ENCODE data around the gene DLX2.
"Not testable (repeated sequence)": the region's sequence is repeated elsewhere in the genome, so short reads cannot be mapped to it uniquely, and the experiment has no call there.

The DLX2 gene

DNA sequence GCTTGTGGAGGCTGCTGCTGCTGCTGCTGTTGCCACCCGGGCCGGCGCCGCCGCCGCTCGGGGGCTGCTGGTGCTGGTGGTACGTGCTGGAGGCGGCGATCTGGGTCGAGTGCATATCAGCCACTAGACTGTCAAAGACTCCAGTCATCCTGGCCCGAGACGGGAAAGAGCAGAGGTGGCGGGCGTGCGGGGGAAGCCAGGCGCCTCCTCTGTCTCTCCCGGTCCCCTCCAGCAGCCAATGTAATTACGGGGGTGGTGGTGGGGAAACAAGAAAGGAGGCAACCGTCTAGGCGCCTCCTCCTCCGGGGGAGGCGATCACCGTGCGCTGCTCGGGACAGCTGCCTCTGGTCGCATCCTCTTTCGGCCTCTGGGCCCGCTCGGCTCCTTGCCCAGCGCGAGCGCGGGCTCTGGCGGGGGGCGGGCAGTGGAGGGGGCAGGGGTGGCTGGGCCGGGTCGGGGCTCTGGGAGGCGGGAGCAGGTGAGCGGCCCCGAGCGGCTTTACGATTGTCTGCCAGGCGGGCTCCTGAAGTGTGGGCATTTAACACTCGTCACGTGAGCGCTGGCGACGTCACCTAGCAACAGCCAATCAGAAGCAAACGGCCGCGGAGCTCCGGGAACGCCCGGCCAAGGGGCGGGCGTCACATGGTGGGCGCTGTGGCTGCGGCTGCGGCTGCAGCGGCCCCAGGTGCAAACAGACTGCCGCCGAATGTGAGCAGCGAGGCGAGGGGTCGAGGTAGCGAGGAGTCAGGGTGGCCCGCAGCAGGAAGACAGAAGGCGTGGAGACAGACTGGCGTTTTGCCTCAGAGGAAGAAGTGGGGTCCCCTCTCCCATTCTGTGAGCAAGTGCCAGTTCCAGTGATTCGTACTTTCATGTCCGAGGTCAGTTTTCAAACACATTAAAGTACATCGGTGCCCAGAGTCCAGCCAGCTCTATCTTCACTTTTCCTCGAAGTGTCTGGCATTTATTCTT, at the start of gene DLX2:
DLX2 (minus strand) TSS at position 510 of the 969 bp plus-strand sequence; CDS start at position 148, 362 bp downstream.
- no peaks in the 10 kb centered on the region for H3K27me3 ChIP-seq (ENCODE audit: insufficient read depth, low read length)
- H2AFZ ChIP-seq (ENCODE audit: low read length, unreplicated experiment): peak within 1 kb of the TSS; percentile 76
- peak within 1 kb of the TSS; percentile 11; the same call in 1 of the 2 replicates for H3K27ac ChIP-seq (ENCODE audit: low read depth, low read length)
- H3K79me2 ChIP-seq (ENCODE audit: control insufficient read depth, insufficient read depth, low read length, unreplicated experiment): peaks cover 16% of the 10 kb centered on the region
- H3K36me3 ChIP-seq (ENCODE audit: insufficient read depth, low read length): no peaks in the 10 kb centered on the region
- peak within 1 kb of the TSS; percentile 88 for H3K4me3 ChIP-seq (ENCODE audit: low read depth, low read length)
- H3K4me1 ChIP-seq (ENCODE audit: control insufficient read depth, insufficient read depth, low read length, unreplicated experiment): peaks cover 24% of the 10 kb centered on the region

- no peaks in the 10 kb centered on the region for H3K36me3 ChIP-seq (ENCODE audit: insufficient read depth, low read length)
- no peaks in the 10 kb centered on the region for H3K79me2 ChIP-seq (ENCODE audit: control insufficient read depth, insufficient read depth, low read length, unreplicated experiment)
- no peaks in the 10 kb centered on the region for H3K4me1 ChIP-seq (ENCODE audit: control insufficient read depth, insufficient read depth, low read length, unreplicated experiment)
- peak overlapping the region; percentile 14 for H2AFZ ChIP-seq (ENCODE audit: low read length, unreplicated experiment)
- H3K27me3 ChIP-seq (ENCODE audit: insufficient read depth, low read length): peaks cover 5% of the 10 kb centered on the region; the same call in 1 of the 2 replicates
- H3K27ac ChIP-seq (ENCODE audit: low read depth, low read length): no peak overlapping the region
- H3K4me3 ChIP-seq (ENCODE audit: low read depth, low read length): peak overlapping the region; percentile 27; the same call in 1 of the 2 replicates
Observed at GRCh38 chr2:172147944-172148650, 45.4 kb upstream of the DLX2 start.

DNA sequence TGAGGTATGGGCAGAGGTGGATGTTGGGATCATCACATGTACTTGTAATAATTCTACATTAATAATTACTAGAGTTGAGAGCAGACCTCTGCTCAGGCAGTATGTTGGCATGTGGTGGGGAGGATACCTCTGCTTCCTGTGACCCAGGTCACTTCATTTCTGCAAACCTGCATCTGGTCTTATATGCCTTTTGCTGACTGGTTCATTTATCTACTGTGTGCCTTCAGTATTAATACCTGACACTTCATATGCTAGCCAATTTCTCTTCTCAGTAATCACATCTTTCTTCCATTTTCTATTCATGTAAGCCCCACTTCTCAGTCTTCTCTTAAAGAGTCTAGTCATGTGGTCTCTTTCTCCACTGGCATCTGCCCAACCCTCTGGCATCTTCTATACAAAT, 41.1 kb upstream of the DLX2 start:
- no peak overlapping the region for H3K4me3 ChIP-seq (ENCODE audit: low read depth, low read length)

GRCh38 chr2:172138727-172139126, 36.0 kb upstream of the DLX2 start:
- not testable (repeated sequence) for H3K27me3 ChIP-seq (ENCODE audit: insufficient read depth, low read length); H3K4me1 ChIP-seq (ENCODE audit: control insufficient read depth, insufficient read depth, low read length, unreplicated experiment); H3K36me3 ChIP-seq (ENCODE audit: insufficient read depth, low read length); H3K4me3 ChIP-seq (ENCODE audit: low read depth, low read length); H3K27ac ChIP-seq (ENCODE audit: low read depth, low read length); H2AFZ ChIP-seq (ENCODE audit: low read length, unreplicated experiment); H3K79me2 ChIP-seq (ENCODE audit: control insufficient read depth, insufficient read depth, low read length, unreplicated experiment)

More for the DNA sequence above, 41.1 kb upstream of the DLX2 start:
- H3K79me2 ChIP-seq (ENCODE audit: control insufficient read depth, insufficient read depth, low read length, unreplicated experiment): no peaks in the 10 kb centered on the region
- H3K27me3 ChIP-seq (ENCODE audit: insufficient read depth, low read length): 0 out of 2 replicates have a peak, but pooled peaks cover 4% of the 10 kb centered on the region
- H3K36me3 ChIP-seq (ENCODE audit: insufficient read depth, low read length): no peaks in the 10 kb centered on the region
- H3K4me1 ChIP-seq (ENCODE audit: control insufficient read depth, insufficient read depth, low read length, unreplicated experiment): no peaks in the 10 kb centered on the region
- H2AFZ ChIP-seq (ENCODE audit: low read length, unreplicated experiment): no peak overlapping the region
- no peak overlapping the region for H3K27ac ChIP-seq (ENCODE audit: low read depth, low read length)

- H3K79me2 ChIP-seq (ENCODE audit: control insufficient read depth, insufficient read depth, low read length, unreplicated experiment): no peaks in the 10 kb centered on the region
- H3K4me1 ChIP-seq (ENCODE audit: control insufficient read depth, insufficient read depth, low read length, unreplicated experiment): no peaks in the 10 kb centered on the region
- H3K27me3 ChIP-seq (ENCODE audit: insufficient read depth, low read length): no peaks in the 10 kb centered on the region
- H3K4me3 ChIP-seq (ENCODE audit: low read depth, low read length): no peak overlapping the region
- H3K27ac ChIP-seq (ENCODE audit: low read depth, low read length): no peak overlapping the region
- no peak overlapping the region for H2AFZ ChIP-seq (ENCODE audit: low read length, unreplicated experiment)
- no peaks in the 10 kb centered on the region for H3K36me3 ChIP-seq (ENCODE audit: insufficient read depth, low read length)
Observed at GRCh38 chr2:172137943-172138342, 35.2 kb upstream of the DLX2 start.

DNA sequence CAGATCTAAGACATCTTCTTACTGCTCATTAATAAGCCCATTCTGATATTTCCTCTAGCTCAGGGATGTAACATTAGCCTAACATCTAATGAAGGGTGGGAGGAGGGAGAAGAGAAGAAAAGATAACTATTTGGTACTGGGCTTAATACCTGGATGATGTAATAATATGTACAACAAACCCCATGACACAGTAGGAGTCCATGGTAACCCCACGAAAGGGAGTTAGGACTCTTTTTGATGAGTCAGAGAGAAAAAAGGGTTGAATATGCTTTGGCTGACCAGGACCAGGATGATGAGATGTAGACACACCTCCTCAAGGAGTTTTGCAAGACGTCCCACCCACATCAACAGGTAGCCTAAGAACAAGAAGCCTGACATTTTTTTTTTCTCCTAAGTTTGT, 34.4 kb upstream of the DLX2 start:
- Histone ChIP-seq H3K79me2 (ENCODE audit: control insufficient read depth, insufficient read depth, low read length, unreplicated experiment) (no peaks in the 10 kb centered on the region), H3K4me1 (ENCODE audit: control insufficient read depth, insufficient read depth, low read length, unreplicated experiment) (no peaks in the 10 kb centered on the region), H3K4me3 (ENCODE audit: low read depth, low read length) (no peak overlapping the region), H3K36me3 (ENCODE audit: insufficient read depth, low read length) (no peaks in the 10 kb centered on the region), H3K27me3 (ENCODE audit: insufficient read depth, low read length) (no peaks in the 10 kb centered on the region), H3K27ac (ENCODE audit: low read depth, low read length) (no peak overlapping the region), H2AFZ (ENCODE audit: low read length, unreplicated experiment) (no peak overlapping the region)

GRCh38 chr2:172135446-172135845, 32.7 kb upstream of the DLX2 start:
- no peaks in the 10 kb centered on the region for H3K4me1 ChIP-seq (ENCODE audit: control insufficient read depth, insufficient read depth, low read length, unreplicated experiment)
- no peaks in the 10 kb centered on the region for H3K27me3 ChIP-seq (ENCODE audit: insufficient read depth, low read length)
- H3K4me3 ChIP-seq (ENCODE audit: low read depth, low read length): no peak overlapping the region
- no peaks in the 10 kb centered on the region for H3K36me3 ChIP-seq (ENCODE audit: insufficient read depth, low read length)
- no peaks in the 10 kb centered on the region for H3K79me2 ChIP-seq (ENCODE audit: control insufficient read depth, insufficient read depth, low read length, unreplicated experiment)
- no peak overlapping the region for H3K27ac ChIP-seq (ENCODE audit: low read depth, low read length)
- H2AFZ ChIP-seq (ENCODE audit: low read length, unreplicated experiment): no peak overlapping the region

- H3K79me2 ChIP-seq (ENCODE audit: control insufficient read depth, insufficient read depth, low read length, unreplicated experiment): no peaks in the 10 kb centered on the region
Observed at GRCh38 chr2:172134270-172134669, 31.6 kb upstream of the DLX2 start.

DNA sequence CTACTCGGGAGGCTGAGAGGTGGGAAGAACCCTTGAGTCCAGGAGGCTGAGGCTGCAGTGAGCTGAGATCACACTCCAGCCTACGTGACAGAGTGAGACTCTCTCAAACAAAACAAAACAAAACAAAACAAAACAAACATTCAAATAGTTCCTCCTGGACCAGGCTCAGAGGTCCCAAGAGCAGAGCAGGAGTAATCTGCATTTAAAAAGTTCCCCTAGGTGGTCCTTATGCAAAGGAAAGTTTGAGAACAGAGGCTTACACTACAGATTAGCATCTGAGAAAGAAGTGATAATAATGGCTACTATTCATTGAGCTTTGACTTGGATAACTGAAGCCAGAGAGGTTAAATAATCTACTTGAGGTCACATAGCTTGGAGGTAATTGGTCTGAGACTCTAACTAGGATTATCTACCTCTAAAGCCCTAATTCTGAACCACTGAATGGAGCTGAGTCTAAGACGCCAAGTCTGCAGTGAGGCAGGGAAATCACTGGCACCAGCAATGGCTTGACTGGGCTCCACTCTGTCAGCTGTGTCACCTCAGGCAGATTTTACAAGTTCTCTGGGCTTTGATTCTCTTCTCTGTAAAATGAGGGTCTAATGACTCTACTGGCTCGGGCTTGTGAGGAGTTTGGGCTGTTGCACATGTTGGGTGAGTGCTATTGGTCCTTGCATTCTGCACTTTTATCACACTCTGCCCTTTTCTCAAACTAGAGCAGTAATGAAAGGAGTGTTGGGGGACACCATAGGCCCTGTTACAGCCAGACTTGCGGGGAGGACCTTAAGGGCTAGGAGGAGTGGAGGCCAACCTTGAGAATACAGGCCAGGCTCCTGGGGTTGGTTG, 29.2 kb upstream of the DLX2 start:
- Histone ChIP-seq H3K27ac (ENCODE audit: low read depth, low read length) (no peak overlapping the region), H3K4me1 (ENCODE audit: control insufficient read depth, insufficient read depth, low read length, unreplicated experiment) (no peaks in the 10 kb centered on the region), H3K79me2 (ENCODE audit: control insufficient read depth, insufficient read depth, low read length, unreplicated experiment) (no peaks in the 10 kb centered on the region), H3K4me3 (ENCODE audit: low read depth, low read length) (no peak overlapping the region), H3K36me3 (ENCODE audit: insufficient read depth, low read length) (no peaks in the 10 kb centered on the region), H3K27me3 (ENCODE audit: insufficient read depth, low read length) (no peaks in the 10 kb centered on the region), H2AFZ (ENCODE audit: low read length, unreplicated experiment) (no peak overlapping the region)

More at GRCh38 chr2:172134270-172134669, 31.6 kb upstream of the DLX2 start:
- H3K4me1 ChIP-seq (ENCODE audit: control insufficient read depth, insufficient read depth, low read length, unreplicated experiment): no peaks in the 10 kb centered on the region
- no peak overlapping the region for H3K27ac ChIP-seq (ENCODE audit: low read depth, low read length)
- no peak overlapping the region for H3K4me3 ChIP-seq (ENCODE audit: low read depth, low read length)
- H3K36me3 ChIP-seq (ENCODE audit: insufficient read depth, low read length): no peaks in the 10 kb centered on the region
- no peak overlapping the region for H2AFZ ChIP-seq (ENCODE audit: low read length, unreplicated experiment)
- no peaks in the 10 kb centered on the region for H3K27me3 ChIP-seq (ENCODE audit: insufficient read depth, low read length)

GRCh38 chr2:172129404-172129803, 26.7 kb upstream of the DLX2 start:
- H3K79me2 ChIP-seq (ENCODE audit: control insufficient read depth, insufficient read depth, low read length, unreplicated experiment): no peaks in the 10 kb centered on the region
- H3K27ac ChIP-seq (ENCODE audit: low read depth, low read length): no peak overlapping the region
- H3K27me3 ChIP-seq (ENCODE audit: insufficient read depth, low read length): no peaks in the 10 kb centered on the region
- no peaks in the 10 kb centered on the region for H3K36me3 ChIP-seq (ENCODE audit: insufficient read depth, low read length)
- H2AFZ ChIP-seq (ENCODE audit: low read length, unreplicated experiment): no peak overlapping the region
- H3K4me3 ChIP-seq (ENCODE audit: low read depth, low read length): no peak overlapping the region
- H3K4me1 ChIP-seq (ENCODE audit: control insufficient read depth, insufficient read depth, low read length, unreplicated experiment): no peaks in the 10 kb centered on the region

All from ACC112 (cell line).